DOHH2 (cell line): Measurements from ENCODE around the gene EFCAB13.

ENCODE experiments used
- H3F3A ChIP-seq: fragments of 200-600 bp; sonication (generic), shearing (Covaris generic); 2 replicates; pipeline ENCODE4 v1.6.0; 2016; ENCODE audit warnings: antibody characterized with exemption, mild to moderate bottlenecking; ENCODE audit not compliant: control insufficient read depth, insufficient read depth
- H3K27ac ChIP-seq: fragments of 200-600 bp; sonication (generic); 2 replicates; pipeline ENCODE4 v1.5.1; 2014; ENCODE audit warnings: low read depth, mild to moderate bottlenecking, low read length, moderate library complexity
- H3K27me3 ChIP-seq: fragments of 200-600 bp; sonication (generic); 2 replicates; pipeline ENCODE4 v1.6.1; 2014; ENCODE audit warnings: mild to moderate bottlenecking, low read length, mixed read lengths; ENCODE audit not compliant: control insufficient read depth
- H3K36me3 ChIP-seq: fragments of 200-600 bp; sonication (generic); 2 replicates; pipeline ENCODE4 v1.6.1; 2014; ENCODE audit warnings: mild to moderate bottlenecking, low read length, moderate library complexity, mixed read lengths; ENCODE audit not compliant: control insufficient read depth
- H3K4me1 ChIP-seq: fragments of 200-600 bp; sonication (generic); 2 replicates; pipeline ENCODE4 v1.6.1; 2014; ENCODE audit warnings: mild to moderate bottlenecking, low read length, mixed read lengths; ENCODE audit not compliant: control insufficient read depth
- H3K4me2 ChIP-seq: fragments of 200-600 bp; sonication (generic); 2 replicates; pipeline ENCODE4 v1.6.0; 2014; ENCODE audit warnings: mild to moderate bottlenecking, low read length, moderate library complexity
- H3K4me3 ChIP-seq: fragments of 200-600 bp; sonication (generic); 2 replicates; pipeline ENCODE4 v1.5.1; 2014; ENCODE audit warnings: mild to moderate bottlenecking, low read length, mixed read lengths
- H3K79me2 ChIP-seq: fragments of 200-600 bp; sonication (generic); 2 replicates; pipeline ENCODE4 v1.6.1; 2014; ENCODE audit warnings: mild to moderate bottlenecking, low read length, mixed read lengths; ENCODE audit not compliant: control insufficient read depth
- H3K9me2 ChIP-seq: fragments of 200-600 bp; sonication (generic); replicated peaks from 2 replicates; pipeline ENCODE4 v1.6.1; 2014; ENCODE audit warnings: mild to moderate bottlenecking, low read length, mixed read lengths; ENCODE audit not compliant: control insufficient read depth
- H3K9me3 ChIP-seq: fragments of 200-600 bp; sonication (generic); 2 replicates; pipeline ENCODE4 v1.6.1; 2014; ENCODE audit warnings: antibody characterized with exemption, low read length, mixed read lengths; ENCODE audit not compliant: control insufficient read depth, insufficient read depth
- H4K20me1 ChIP-seq: fragments of 200-600 bp; sonication (generic); 2 replicates; pipeline ENCODE4 v1.6.0; 2014; ENCODE audit warnings: low read depth, mild to moderate bottlenecking, antibody characterized with exemption, low read length, moderate library complexity; ENCODE audit not compliant: control insufficient read depth, insufficient read depth
- CTCF ChIP-seq: fragments of 200-600 bp; sonication (generic); IDR thresholded peaks from one replicate; pipeline ENCODE4 v1.5.1; 2014; ENCODE audit warnings: antibody characterized with exemption, mild to moderate bottlenecking, low read depth, low read length; ENCODE audit not compliant: poor library complexity, severe bottlenecking
- EZH2phosphoT487 ChIP-seq: fragments of 200-600 bp; sonication (generic); IDR thresholded peaks from 2 replicates; pipeline ENCODE4 v1.6.1; 2017; ENCODE audit warnings: borderline replicate concordance, mild to moderate bottlenecking, antibody characterized with exemption, low read length, moderate library complexity, mixed read lengths

The EFCAB13 gene

DNA sequence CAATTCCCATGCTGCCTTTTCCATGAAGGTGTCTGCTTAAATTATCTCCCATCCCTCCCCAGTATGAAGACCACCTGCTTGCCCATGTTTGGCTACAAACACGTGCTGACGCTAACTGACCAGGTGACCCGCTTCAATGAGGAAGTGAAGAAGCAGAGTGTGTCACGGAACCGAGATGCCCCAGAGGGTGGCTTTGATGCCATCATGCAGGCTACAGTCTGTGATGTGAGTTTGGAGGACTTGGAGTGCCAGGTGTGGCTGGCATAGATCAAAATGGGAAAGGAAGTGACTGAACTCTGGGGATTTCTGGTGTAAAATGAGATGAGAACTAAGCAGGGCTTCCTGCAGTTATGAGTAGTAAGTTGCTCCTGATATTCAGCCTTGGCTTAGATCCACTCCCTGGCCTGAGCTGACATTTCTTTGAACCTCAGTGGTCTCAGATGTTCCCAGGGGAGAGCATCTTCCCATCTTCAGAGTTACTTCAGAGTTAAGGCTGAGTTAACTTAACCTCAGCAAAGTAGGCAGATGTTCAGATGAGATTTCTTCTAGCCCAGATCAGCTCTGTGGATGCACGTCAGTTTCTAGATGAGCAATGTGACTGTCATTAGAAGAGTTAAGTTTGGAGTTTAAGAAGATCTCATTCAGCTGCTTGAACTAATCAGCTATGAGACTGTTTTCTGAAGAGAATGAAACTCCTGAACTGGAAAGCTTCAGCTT lies 37.4 kb upstream of the EFCAB13 start:
- H3K36me3 ChIP-seq = no peaks in the 10 kb centered on the region
- H3K4me2 ChIP-seq = peak overlapping the region; percentile 8
- TF ChIP-seq CTCF (no peak), EZH2phosphoT487 (no peak)
- no peak overlapping the region for H3K27ac ChIP-seq
- H3K79me2 ChIP-seq = no peaks in the 10 kb centered on the region
- H3K9me2 ChIP-seq = no peaks in the 10 kb centered on the region
- H3K9me3 ChIP-seq = no peaks in the 10 kb centered on the region
- H3K4me1 ChIP-seq = peaks cover 22% of the 10 kb centered on the region
- no peaks in the 10 kb centered on the region for H3F3A ChIP-seq
- H3K4me3 ChIP-seq = no peak overlapping the region
- H4K20me1 ChIP-seq = no peaks in the 10 kb centered on the region
- H3K27me3 ChIP-seq = no peaks in the 10 kb centered on the region

DNA sequence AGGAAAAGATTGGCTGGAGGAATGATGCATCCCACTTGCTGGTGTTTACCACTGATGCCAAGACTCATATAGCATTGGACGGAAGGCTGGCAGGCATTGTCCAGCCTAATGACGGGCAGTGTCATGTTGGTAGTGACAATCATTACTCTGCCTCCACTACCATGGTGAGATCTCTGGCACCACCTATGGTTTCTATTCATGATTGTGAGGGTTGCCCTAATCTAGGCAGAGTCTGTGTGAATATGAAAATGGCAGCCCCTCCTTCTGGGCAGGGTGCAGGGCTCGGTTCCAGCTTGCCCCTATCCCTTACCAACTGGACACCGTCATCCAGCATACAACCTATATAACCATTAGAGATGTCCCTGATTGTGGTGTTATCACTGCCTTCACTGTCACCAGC lies 36.7 kb upstream of the EFCAB13 start:
- peak overlapping the region; percentile 8; the same call in 1 of the 2 replicates for H3K4me2 ChIP-seq
- no peaks in the 10 kb centered on the region for H3K9me3 ChIP-seq
- TF ChIP-seq CTCF (no peak), EZH2phosphoT487 (no peak)

DNA sequence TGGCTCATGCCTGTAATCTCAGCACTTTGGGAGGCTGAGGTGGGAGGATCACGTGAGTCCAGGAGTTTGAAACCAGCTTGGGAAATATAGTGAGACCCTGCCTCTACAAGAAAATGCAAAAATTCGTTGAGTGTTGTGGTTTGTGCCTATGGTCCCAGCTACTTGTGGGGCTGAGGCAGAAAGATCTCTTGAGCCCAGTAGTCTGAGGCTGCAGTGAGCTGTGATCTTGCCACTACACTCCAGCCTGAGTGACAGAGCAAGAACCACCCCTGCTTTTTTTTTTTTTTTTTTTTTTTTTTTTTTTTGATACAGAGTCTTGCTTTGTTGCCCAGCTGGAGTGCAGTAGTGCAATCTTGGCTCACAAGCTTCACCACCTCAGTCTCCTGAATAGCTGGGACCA lies 36.1 kb upstream of the EFCAB13 start:
- Histone ChIP-seq H3F3A (no peaks in the 10 kb centered on the region), H3K36me3 (no peaks in the 10 kb centered on the region), H3K4me3 (no peak overlapping the region), H3K9me2 (no peaks in the 10 kb centered on the region), H3K4me2 (no peak overlapping the region), H3K27ac (no peak overlapping the region), H3K79me2 (no peaks in the 10 kb centered on the region), H3K4me1 (peaks cover 18% of the 10 kb centered on the region), H4K20me1 (no peaks in the 10 kb centered on the region), H3K27me3 (no peaks in the 10 kb centered on the region), H3K9me3 (no peaks in the 10 kb centered on the region)
- TF ChIP-seq CTCF (no peak), EZH2phosphoT487 (no peak)

More for the DNA sequence above, 36.7 kb upstream of the EFCAB13 start:
- no peaks in the 10 kb centered on the region for H3K27me3 ChIP-seq
- no peaks in the 10 kb centered on the region for H3K36me3 ChIP-seq
- peaks cover 18% of the 10 kb centered on the region for H3K4me1 ChIP-seq
- no peak overlapping the region for H3K27ac ChIP-seq
- no peaks in the 10 kb centered on the region for H3K79me2 ChIP-seq
- no peak overlapping the region for H3K4me3 ChIP-seq
- H3K9me2 ChIP-seq = no peaks in the 10 kb centered on the region
- no peaks in the 10 kb centered on the region for H3F3A ChIP-seq
- no peaks in the 10 kb centered on the region for H4K20me1 ChIP-seq
